Endothelial cell of umbilical vein (primary cell): ENCODE data around the gene VAMP7. TPM values are rescaled to one million over a fixed set of nuclear protein-coding genes. Genes with fewer than 3 reads are reported as not detected.

Experiments used
- BruUV-seq: library from RNA; stranded (reverse); fragments of 400-500 nt; replicated peaks from 2 replicates; lab custom pipeline; 2021; lab: Mats Ljungman, UMichigan
- CTCF ChIA-PET: fragments of 300-600, 350-600 bp; sonication (Branson Sonifier 250); formaldehyde crosslinking; loops from one replicate; lab custom pipeline; 2021; ENCODE audit warnings: antibody characterized with exemption, inconsistent platforms; lab: Charles Lee
- POLR2A ChIA-PET: fragments of 300-600, 350-600 bp; sonication (Branson Sonifier 250); formaldehyde crosslinking; loops from one replicate; lab custom pipeline; 2021; ENCODE audit warnings: antibody characterized with exemption, inconsistent platforms; lab: Charles Lee
- DNase-seq: peaks from one replicate; pipeline ENCODE4 v3.0.0-alpha.2; 2011; ENCODE audit warnings: low read depth, low spot score
- FAIRE-seq: peaks from 2 replicates; lab custom pipeline; 2011; peaks lifted over from hg19 to GRCh38; lab: Jason Lieb, UNC
- H2AFZ ChIP-seq: 2 replicates; pipeline ENCODE4 v1.6.0; 2012; ENCODE audit warnings: low read depth, low read length, control low read depth, inconsistent platforms
- H3K27ac ChIP-seq: 2 replicates; pipeline ENCODE4 v1.5.1; 2011; ENCODE audit warnings: low read depth, mild to moderate bottlenecking, control low read depth, low read length, moderate library complexity; ENCODE audit not compliant: insufficient read depth
- H3K27me3 ChIP-seq, 2 experiments: 2 replicates each; pipeline versions ENCODE4 v1.6.0 to v1.6.1; 2011; ENCODE audit warnings: low read length in 2 of 2, mixed read lengths in 1 of 2; ENCODE audit not compliant: control insufficient read depth in 2 of 2, insufficient read depth in 2 of 2
- H3K36me3 ChIP-seq, 2 experiments: 2 replicates in 1 of 2; 3 replicates in 1 of 2; pipeline ENCODE4 v1.5.1; 2011; ENCODE audit warnings: low read length in 2 of 2, mild to moderate bottlenecking in 1 of 2, moderate library complexity in 1 of 2; ENCODE audit not compliant: control insufficient read depth in 2 of 2, insufficient read depth in 2 of 2; ENCODE audit errors: extremely low read depth in 1 of 2
- H3K4me1 ChIP-seq: 3 replicates; pipeline ENCODE4 v1.5.1; 2011; ENCODE audit warnings: mild to moderate bottlenecking, low read length; ENCODE audit not compliant: control insufficient read depth, insufficient read depth; ENCODE audit errors: extremely low read depth
- H3K4me2 ChIP-seq: 2 replicates; pipeline ENCODE4 v1.6.1; 2011; ENCODE audit warnings: low read length, control low read depth, mixed read lengths; ENCODE audit not compliant: insufficient read depth
- H3K4me3 ChIP-seq, 3 experiments: fragments of 200-600 bp in 1 of 3; sonication (generic), shearing (Covaris generic) in 1 of 3; replicated peaks in 1 of 3; 2 replicates each; pipeline ENCODE4 v1.5.1; 2011 to 2016; ENCODE audit warnings: control low read depth in 3 of 3, low read length in 3 of 3, mild to moderate bottlenecking in 2 of 3, inconsistent platforms in 1 of 3, low read depth in 1 of 3, moderate library complexity in 1 of 3; ENCODE audit not compliant: insufficient read depth in 1 of 3
- H3K79me2 ChIP-seq: 2 replicates; pipeline ENCODE4 v1.6.0; 2012; ENCODE audit warnings: low read length, inconsistent platforms; ENCODE audit not compliant: control insufficient read depth, insufficient read depth
- H3K9ac ChIP-seq: replicated peaks from 2 replicates; pipeline ENCODE3; 2011; ENCODE audit warnings: low read length, control low read depth; ENCODE audit not compliant: insufficient read depth; ENCODE audit errors: extremely low read depth
- H3K9me1 ChIP-seq: replicated peaks from 3 replicates; pipeline ENCODE4 v1.6.0; 2011; ENCODE audit warnings: mild to moderate bottlenecking, low read length; ENCODE audit not compliant: control insufficient read depth, insufficient read depth; ENCODE audit errors: extremely low read depth
- H3K9me3 ChIP-seq: replicated peaks from 2 replicates; pipeline ENCODE4 v1.5.1; 2012; ENCODE audit warnings: low read length, inconsistent platforms; ENCODE audit not compliant: control insufficient read depth, insufficient read depth
- H4K20me1 ChIP-seq: replicated peaks from 2 replicates; pipeline ENCODE3; 2011; ENCODE audit warnings: mild to moderate bottlenecking, low read length; ENCODE audit not compliant: control insufficient read depth, insufficient read depth; ENCODE audit errors: extremely low read depth
- CTCF ChIP-seq, 2 donors: IDR thresholded peaks; 1 replicate in 1 of 2; 2 replicates in 1 of 2; pipeline ENCODE4 v1.5.1; 2011; ENCODE audit warnings: low read length in 2 of 2, mild to moderate bottlenecking in 2 of 2, moderate library complexity in 2 of 2, control low read depth in 1 of 2, inconsistent platforms in 1 of 2, low read depth in 1 of 2; ENCODE audit not compliant: insufficient read depth in 1 of 2; ENCODE audit errors: extremely low read depth in 1 of 2
- EZH2 ChIP-seq: IDR thresholded peaks from 2 replicates; pipeline ENCODE4 v1.6.1; 2012; ENCODE audit warnings: borderline replicate concordance, low read depth, mild to moderate bottlenecking, moderate library complexity, low read length, inconsistent platforms; ENCODE audit not compliant: severe bottlenecking
- FOS ChIP-seq: IDR thresholded peaks from 2 replicates; pipeline ENCODE4 v1.6.1; 2011; ENCODE audit warnings: mild to moderate bottlenecking, low read length, moderate library complexity, borderline replicate concordance; ENCODE audit not compliant: insufficient read depth
- GATA2 ChIP-seq: IDR thresholded peaks from 2 replicates; pipeline ENCODE4 v1.7.0; 2011; ENCODE audit warnings: low read depth, mild to moderate bottlenecking, moderate library complexity, mixed read lengths, low read length; ENCODE audit not compliant: insufficient read length, insufficient read depth
- JUN ChIP-seq: IDR thresholded peaks from 2 replicates; pipeline ENCODE4 v1.6.1; 2011; ENCODE audit warnings: borderline replicate concordance, low read depth; ENCODE audit not compliant: insufficient read length, insufficient read depth
- MAX ChIP-seq: IDR thresholded peaks from 2 replicates; pipeline ENCODE4 v1.6.1; 2011; ENCODE audit not compliant: insufficient read depth, insufficient read length
- MYC ChIP-seq: IDR thresholded peaks from one replicate; pipeline ENCODE4 v1.6.1; 2011; ENCODE audit warnings: mild to moderate bottlenecking, low read depth, low read length
- POLR2A ChIP-seq: IDR thresholded peaks from 2 replicates; pipeline ENCODE4 v1.6.1; 2012; ENCODE audit warnings: low read depth, mild to moderate bottlenecking, control low read depth, low read length
- POLR2AphosphoS5 ChIP-seq: IDR thresholded peaks from 2 replicates; pipeline ENCODE4 v1.6.1; 2012; ENCODE audit warnings: low read depth, mild to moderate bottlenecking, control low read depth, low read length, moderate library complexity; ENCODE audit not compliant: insufficient read depth
- dilution Hi-C: fragments of 300-500 bp; cut with MboI; formaldehyde crosslinking; loops from one replicate; pipeline ENCODE4 v1.15.0; 2019; ENCODE audit warnings: low sequenced_read_pairs; ENCODE audit not compliant: extremely low pct_ligation_motif_present
- intact Hi-C: fragments of 100-400 bp; cut with micrococcal nuclease; formaldehyde crosslinking; loops from one replicate; pipeline ENCODE4 v1.10.0; 2022
- polyA plus RNA-seq, 4 experiments: library from polyadenylated mRNA; depleted of rRNA in 3 of 4; stranded (reverse) in 3 of 4; unstranded in 1 of 4; fragments of >200 nt; gene quantifications; 2 replicates each; pipeline versions ENCODE4 v1.2.1 to v1.2.3, GENCODE V29; 2011 to 2012; ENCODE audit warnings: missing spikeins in 1 of 4
- total RNA-seq: library from RNA; stranded (reverse); gene quantifications from 2 replicates; pipeline ENCODE4 v1.2.3, GENCODE V29; 2021

The VAMP7 gene
- total and polyA plus RNA-seq, 2 donors (not counting 3 experiments of a cell fraction or from before 2014, with no cell fraction given): 20.1 to 36.8 TPM

- dilution Hi-C loops (no loop called here), intact Hi-C loops (no loop called here)
- ChIA-PET POLR2A (no interaction called here), CTCF (no interaction called here)
- Histone ChIP-seq H3K9me3 (no peaks in the 10 kb centered on the region), H3K36me3 (no peaks in the 10 kb centered on the region), H2AFZ (no peak overlapping the region), H3K4me1 (no peaks in the 10 kb centered on the region), H3K4me2 (no peak overlapping the region), H3K9me1 (no peaks in the 10 kb centered on the region), H4K20me1 (no peaks in the 10 kb centered on the region), H3K4me3 (no peak overlapping the region), H3K79me2 (no peaks in the 10 kb centered on the region), H3K27me3 (peaks cover 7 to 9% of the 10 kb centered on the region in 2 experiments), H3K27ac (no peak overlapping the region), H3K9ac (no peak overlapping the region)
- TF ChIP-seq MYC: no peak
- no peak for TF ChIP-seq CTCF (IDR thresholded peaks at IDR 0.05; ENCODE audit: extremely low read depth in 1 of 2, insufficient read depth in 1 of 2, low read depth in 1 of 2, low read length in 2 of 2)
- TF ChIP-seq GATA2: no peak
- no peak for TF ChIP-seq EZH2
- no peak for TF ChIP-seq JUN
- no peak for TF ChIP-seq POLR2AphosphoS5
- TF ChIP-seq MAX: no peak
- TF ChIP-seq POLR2A: no peak
- TF ChIP-seq FOS: no peak
- BruUV-seq: no TSS peak
- DNase-seq (no peak), FAIRE-seq (no peak)
These were observed 8.0 kb upstream of the VAMP7 start for GRCh38 chrX:155873188-155873587.
